Panc1 (cell line): ENCODE results near the gene UBR2. TPM values are rescaled to one million over a fixed set of nuclear protein-coding genes. Genes with fewer than 3 reads are reported as not detected.

Source experiments
- ATAC-seq: fragments of 200-7000 bp; cut with Tn5 transposase; 2 replicates; pipeline ENCODE4 v1.9.1; 2020; ENCODE audit warnings: mild to moderate bottlenecking, moderate library complexity
- BruUV-seq: library from RNA; stranded (reverse); fragments of 400-500 nt; replicated peaks from 2 replicates; lab custom pipeline; 2021; lab: Mats Ljungman, UMichigan
- CTCF ChIA-PET: fragments of 300-600 bp; sonication (Branson Sonifier 250); formaldehyde crosslinking; loops from one replicate; lab custom pipeline; 2022; ENCODE audit warnings: antibody characterized with exemption; lab: Charles Lee
- POLR2A ChIA-PET: fragments of 300-600 bp; sonication (Branson Sonifier 250); formaldehyde crosslinking; loops from one replicate; lab custom pipeline; 2022; ENCODE audit warnings: antibody characterized with exemption; lab: Charles Lee
- DNase-seq: peaks from one replicate; pipeline ENCODE4 v3.0.0-alpha.2; 2010; ENCODE audit warnings: low read depth, low spot score
- H3K27ac ChIP-seq: 2 replicates; pipeline ENCODE4 v1.5.1; 2011; ENCODE audit warnings: mild to moderate bottlenecking, low read length, inconsistent platforms
- H3K27me3 ChIP-seq: fragments of 200-500 bp; sonication (Bioruptor generic); 2 replicates; pipeline ENCODE4 v1.6.0; 2014; ENCODE audit warnings: low read length, inconsistent platforms; ENCODE audit not compliant: control insufficient read depth, insufficient read depth
- H3K36me3 ChIP-seq: fragments of 200-500 bp; sonication (Bioruptor generic); 2 replicates; pipeline ENCODE4 v1.5.1; 2014; ENCODE audit warnings: inconsistent platforms, mild to moderate bottlenecking, low read length, moderate library complexity; ENCODE audit not compliant: control insufficient read depth, insufficient read depth
- H3K4me1 ChIP-seq: 2 replicates; pipeline ENCODE4 v1.5.1; 2011; ENCODE audit warnings: inconsistent platforms, mild to moderate bottlenecking, low read length, moderate library complexity; ENCODE audit not compliant: control insufficient read depth, insufficient read depth
- H3K4me3 ChIP-seq, 2 experiments: 2 replicates each; pipeline ENCODE4 v1.5.1; 2011 to 2012; ENCODE audit warnings: low read depth in 2 of 2, low read length in 2 of 2, mild to moderate bottlenecking in 2 of 2, inconsistent platforms in 1 of 2, moderate library complexity in 1 of 2
- H3K9me3 ChIP-seq: fragments of 200-500 bp; sonication (Bioruptor generic); 2 replicates; pipeline ENCODE4 v1.5.1; 2014; ENCODE audit warnings: low read depth, mild to moderate bottlenecking, inconsistent platforms, low read length, moderate library complexity; ENCODE audit not compliant: control insufficient read depth, insufficient read depth
- CTCF ChIP-seq: fragments of 450-650 bp; IDR thresholded peaks from 2 replicates; pipeline ENCODE4 v1.5.1; 2017; ENCODE audit warnings: mild to moderate bottlenecking
- POLR2AphosphoS5 ChIP-seq: IDR thresholded peaks from 2 replicates; pipeline ENCODE4 v1.6.1; 2012; ENCODE audit warnings: mild to moderate bottlenecking, low read depth, low read length, moderate library complexity
- REST ChIP-seq, 2 experiments: IDR thresholded peaks; 2 replicates each; pipeline ENCODE4 v1.6.1; 2011 to 2012; ENCODE audit warnings: low read depth in 2 of 2, control low read depth in 1 of 2, low read length in 1 of 2, mild to moderate bottlenecking in 1 of 2, moderate library complexity in 1 of 2; ENCODE audit not compliant: insufficient read depth in 1 of 2
- SIN3A ChIP-seq: IDR thresholded peaks from 2 replicates; pipeline ENCODE4 v1.6.1; 2012; ENCODE audit warnings: low read depth, mild to moderate bottlenecking, low read length, moderate library complexity, borderline replicate concordance; ENCODE audit not compliant: insufficient read depth
- TCF7L2 ChIP-seq: IDR thresholded peaks from 2 replicates; pipeline ENCODE4 v1.6.1; 2011; ENCODE audit warnings: mild to moderate bottlenecking, low read depth, low read length, inconsistent platforms
- in situ Hi-C: cut with HindIII; loops from 2 replicates; pipeline ENCODE4 v1.10.0; 2016; ENCODE audit warnings: low sequenced_read_pairs, low pct_unique_long_range_greater_than_20kb
- intact Hi-C: fragments of 100-400 bp; cut with micrococcal nuclease; formaldehyde crosslinking; loops from one replicate; pipeline ENCODE4 v1.10.0; 2022; ENCODE audit not compliant: unreplicated experiment
- total RNA-seq: library from RNA; stranded (reverse); gene quantifications from one replicate; pipeline ENCODE4 v1.2.1, GENCODE V29; 2021; ENCODE audit not compliant: unreplicated experiment

UBR2 gene
- total RNA-seq, 1 experiment from 2014 or later, result 19.1 TPM

GRCh38 chr6:42616716-42617115, 52.9 kb downstream of the UBR2 start:
- CTCF ChIA-PET, result no interaction called here
- peaks cover 15% of the 10 kb centered on the region for H3K36me3 ChIP-seq
- POLR2A ChIA-PET, result no interaction called here

GRCh38 chr6:42618105-42618504, 54.3 kb downstream of the UBR2 start:
- ATAC-seq (no peak), DNase-seq (no peak)
- POLR2A ChIA-PET, result no interaction called here
- TF ChIP-seq SIN3A, result no peak
- TF ChIP-seq REST (IDR thresholded peaks at IDR 0.05; ENCODE audit: insufficient read depth in 1 of 2, low read depth in 2 of 2, low read length in 1 of 2), result no peak
- no peak for TF ChIP-seq TCF7L2
- TF ChIP-seq POLR2AphosphoS5, result no peak
- TF ChIP-seq CTCF, result no peak
- H3K4me3 ChIP-seq, result no peak overlapping the region
- H3K27ac ChIP-seq, result no peak overlapping the region
- intact Hi-C loops, result no loop called here
- in situ Hi-C loops, result no loop called here
- no peaks in the 10 kb centered on the region for H3K4me1 ChIP-seq
- CTCF ChIA-PET, result no interaction called here
- H3K9me3 ChIP-seq, result no peaks in the 10 kb centered on the region
- no peaks in the 10 kb centered on the region for H3K27me3 ChIP-seq
- BruUV-seq, result no TSS peak
- H3K36me3 ChIP-seq, result peaks cover 15% of the 10 kb centered on the region

More at GRCh38 chr6:42616716-42617115, 52.9 kb downstream of the UBR2 start:
- no TSS peak for BruUV-seq
- H3K4me1 ChIP-seq, result no peaks in the 10 kb centered on the region
- DNase-seq (no peak), ATAC-seq (no peak)
- TF ChIP-seq CTCF (no peak), REST (IDR thresholded peaks at IDR 0.05; ENCODE audit: insufficient read depth in 1 of 2, low read depth in 2 of 2, low read length in 1 of 2) (no peak), SIN3A (no peak), POLR2AphosphoS5 (no peak), TCF7L2 (no peak)
- in situ Hi-C loops, result no loop called here
- H3K27ac ChIP-seq, result no peak overlapping the region
- no peak overlapping the region for H3K4me3 ChIP-seq
- H3K27me3 ChIP-seq, result no peaks in the 10 kb centered on the region
- intact Hi-C loops, result no loop called here
- no peaks in the 10 kb centered on the region for H3K9me3 ChIP-seq
